ENCODE measurements around the gene TYW5.

GRCh38 chr2:199895406-199895805, 59.9 kb downstream of the TYW5 start:
- TF ChIP-seq CTCF (conservative IDR thresholded peaks at IDR 0.05) (no peak), EZH2 (IDR thresholded peaks at IDR 0.05; ENCODE audit: low read depth) (no peak)
